GM12801 (cell line): Measurements from ENCODE around the gene PGF.

ENCODE experiments used
- TF ChIP-seq, protein P1 (sequence below): IDR thresholded peaks from one replicate; pipeline ENCODE4 v1.5.1; 2011; ENCODE audit warnings: control low read depth; ENCODE audit not compliant: insufficient read length; ENCODE audit errors: extremely low read depth

PGF gene

GRCh38 chr14:74917178-74917543 is 38.2 kb downstream of the PGF start:
- TF ChIP-seq, protein P1, sequence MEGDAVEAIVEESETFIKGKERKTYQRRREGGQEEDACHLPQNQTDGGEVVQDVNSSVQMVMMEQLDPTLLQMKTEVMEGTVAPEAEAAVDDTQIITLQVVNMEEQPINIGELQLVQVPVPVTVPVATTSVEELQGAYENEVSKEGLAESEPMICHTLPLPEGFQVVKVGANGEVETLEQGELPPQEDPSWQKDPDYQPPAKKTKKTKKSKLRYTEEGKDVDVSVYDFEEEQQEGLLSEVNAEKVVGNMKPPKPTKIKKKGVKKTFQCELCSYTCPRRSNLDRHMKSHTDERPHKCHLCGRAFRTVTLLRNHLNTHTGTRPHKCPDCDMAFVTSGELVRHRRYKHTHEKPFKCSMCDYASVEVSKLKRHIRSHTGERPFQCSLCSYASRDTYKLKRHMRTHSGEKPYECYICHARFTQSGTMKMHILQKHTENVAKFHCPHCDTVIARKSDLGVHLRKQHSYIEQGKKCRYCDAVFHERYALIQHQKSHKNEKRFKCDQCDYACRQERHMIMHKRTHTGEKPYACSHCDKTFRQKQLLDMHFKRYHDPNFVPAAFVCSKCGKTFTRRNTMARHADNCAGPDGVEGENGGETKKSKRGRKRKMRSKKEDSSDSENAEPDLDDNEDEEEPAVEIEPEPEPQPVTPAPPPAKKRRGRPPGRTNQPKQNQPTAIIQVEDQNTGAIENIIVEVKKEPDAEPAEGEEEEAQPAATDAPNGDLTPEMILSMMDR, result no peak

- TF ChIP-seq, protein P1, result no peak
Measured at GRCh38 chr14:74915826-74916225, 39.6 kb downstream of the PGF start.

- TF ChIP-seq, protein P1, result no peak
Measured at GRCh38 chr14:74915426-74915825, 40.0 kb downstream of the PGF start.

- TF ChIP-seq, protein P1, result no peak
Measured at GRCh38 chr14:74913986-74914573, 41.3 kb downstream of the PGF start.

- TF ChIP-seq, protein P1, result no peak
Measured at GRCh38 chr14:74913393-74913910, 41.9 kb downstream of the PGF start.

GRCh38 chr14:74912801-74913200 is 42.6 kb downstream of the PGF start:
- TF ChIP-seq, protein P1, result no peak

GRCh38 chr14:74912111-74912510 is 43.3 kb downstream of the PGF start:
- TF ChIP-seq, protein P1, result no peak
